Neural crest cell (in vitro differentiated cells): ENCODE data around the gene KIRREL2. TPM values are rescaled to one million over a fixed set of nuclear protein-coding genes. Genes with fewer than 3 reads are reported as not detected.

Source experiments
- DNase-seq: peaks from one replicate; pipeline ENCODE4 v3.0.0; 2021; ENCODE audit warnings: low read depth, mixed read lengths, low spot score
- H3K27ac Mint-ChIP-seq: one replicate; pipeline ENCODE4 v1.8.0; 2021; ENCODE audit warnings: mild to moderate bottlenecking, mixed read lengths; ENCODE audit not compliant: unreplicated experiment
- H3K27me3 Mint-ChIP-seq: 2 replicates; pipeline ENCODE4 v1.8.0; 2021; ENCODE audit warnings: low read depth, mild to moderate bottlenecking, mixed read lengths
- H3K36me3 Mint-ChIP-seq: 2 replicates; pipeline ENCODE4 v1.8.0; 2021; ENCODE audit warnings: low read depth, mild to moderate bottlenecking, mixed read lengths
- H3K4me1 Mint-ChIP-seq: 2 replicates; pipeline ENCODE4 v1.8.0; 2021; ENCODE audit warnings: mixed read lengths
- H3K4me3 Mint-ChIP-seq: one replicate; pipeline ENCODE4 v1.8.0; 2021; ENCODE audit warnings: mild to moderate bottlenecking, mixed read lengths
- H3K9me3 Mint-ChIP-seq: 2 replicates; pipeline ENCODE4 v1.8.0; 2021; ENCODE audit warnings: mixed read lengths
- CTCF ChIP-seq: fragments of 200-600 bp; sonication (generic); conservative IDR thresholded peaks from 2 replicates; pipeline ENCODE4 v1.5.0; 2021; ENCODE audit warnings: antibody characterized with exemption, mild to moderate bottlenecking
- total RNA-seq: library from RNA; stranded (reverse); gene quantifications from 2 replicates; pipeline ENCODE4 v1.2.1, GENCODE V29; 2021

The KIRREL2 gene
- total RNA-seq, 1 donor from 2014 or later: 4.5 TPM

- H3K4me3 Mint-ChIP-seq: peak overlapping the region; percentile 25
- no peak for TF ChIP-seq CTCF
- no peak overlapping the region for H3K27ac Mint-ChIP-seq
- peaks cover 2% of the 10 kb centered on the region for H3K36me3 Mint-ChIP-seq
- H3K4me1 Mint-ChIP-seq: peaks cover 15% of the 10 kb centered on the region
- no peak for DNase-seq
- H3K9me3 Mint-ChIP-seq: peaks cover 8% of the 10 kb centered on the region
- H3K27me3 Mint-ChIP-seq: peaks cover 91% of the 10 kb centered on the region
Observed at GRCh38 chr19:35845215-35846037, 11.3 kb upstream of the KIRREL2 start.

- DNase-seq: no peak
- no peak overlapping the region for H3K4me3 Mint-ChIP-seq
- H3K36me3 Mint-ChIP-seq: peaks cover 2% of the 10 kb centered on the region
- H3K27me3 Mint-ChIP-seq: peaks cover 92% of the 10 kb centered on the region
- H3K4me1 Mint-ChIP-seq: peaks cover 15% of the 10 kb centered on the region
- no peak for TF ChIP-seq CTCF
- no peak overlapping the region for H3K27ac Mint-ChIP-seq
- H3K9me3 Mint-ChIP-seq: peaks cover 8% of the 10 kb centered on the region
Observed at GRCh38 chr19:35846038-35846668, 10.6 kb upstream of the KIRREL2 start.

GRCh38 chr19:35847911-35848310 lies 8.8 kb upstream of the KIRREL2 start:
- Mint-ChIP-seq H3K4me3 (no peak overlapping the region), H3K27ac (no peak overlapping the region), H3K4me1 (peaks cover 15% of the 10 kb centered on the region), H3K36me3 (peaks cover 2% of the 10 kb centered on the region), H3K9me3 (peaks cover 3% of the 10 kb centered on the region), H3K27me3 (peaks cover 86% of the 10 kb centered on the region)
- DNase-seq: no peak
- TF ChIP-seq CTCF: no peak

GRCh38 chr19:35848486-35848885 lies 8.2 kb upstream of the KIRREL2 start:
- Mint-ChIP-seq H3K9me3 (no peaks in the 10 kb centered on the region), H3K4me1 (peaks cover 15% of the 10 kb centered on the region), H3K27me3 (peaks cover 86% of the 10 kb centered on the region), H3K4me3 (no peak overlapping the region), H3K36me3 (no peaks in the 10 kb centered on the region), H3K27ac (no peak overlapping the region)
- TF ChIP-seq CTCF: no peak
- no peak for DNase-seq

GRCh38 chr19:35848919-35849505 lies 7.7 kb upstream of the KIRREL2 start:
- Mint-ChIP-seq H3K4me1 (peaks cover 15% of the 10 kb centered on the region), H3K27me3 (peaks cover 82% of the 10 kb centered on the region), H3K27ac (no peak overlapping the region), H3K36me3 (no peaks in the 10 kb centered on the region), H3K9me3 (no peaks in the 10 kb centered on the region), H3K4me3 (no peak overlapping the region)
- TF ChIP-seq CTCF: no peak
- no peak for DNase-seq
